NCI-H2227 treated with DMSO at 0.1 percent for 48 hours (cell line): Measurements from ENCODE around the gene ADCY2.

ENCODE experiments used
- DNase-seq: peaks from one replicate; lab custom pipeline; 2025; lab: John Stamatoyannopoulos, UW

Gene ADCY2

GRCh38 chr5:7503564-7503963, 107.6 kb downstream of the ADCY2 start:
- no peak for DNase-seq

- DNase-seq = no peak
Measured at GRCh38 chr5:7515284-7515914, 119.5 kb downstream of the ADCY2 start.

DNA sequence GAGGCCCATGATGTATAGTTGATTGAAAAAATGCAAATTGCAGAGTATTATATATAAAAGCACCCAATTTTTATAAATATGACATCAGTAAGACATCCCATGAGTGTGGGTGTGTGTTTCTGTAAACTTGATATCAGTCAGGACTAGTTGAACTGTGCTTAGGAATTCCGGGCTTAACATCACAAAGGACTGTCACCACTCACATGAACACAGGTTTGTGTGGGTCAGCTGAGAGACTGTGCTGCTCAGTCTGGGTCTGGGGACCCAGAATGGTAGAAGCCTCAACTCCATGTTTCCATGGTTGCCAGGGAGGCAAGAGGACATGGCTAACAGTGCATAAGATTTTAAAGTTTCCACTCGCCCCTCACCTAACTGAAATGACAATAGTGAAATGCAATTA, 120.3 kb downstream of the ADCY2 start:
- DNase-seq = no peak

GRCh38 chr5:7517006-7517405, 121.1 kb downstream of the ADCY2 start:
- DNase-seq = no peak

GRCh38 chr5:7518947-7519560, 123.1 kb downstream of the ADCY2 start:
- no peak for DNase-seq

DNA sequence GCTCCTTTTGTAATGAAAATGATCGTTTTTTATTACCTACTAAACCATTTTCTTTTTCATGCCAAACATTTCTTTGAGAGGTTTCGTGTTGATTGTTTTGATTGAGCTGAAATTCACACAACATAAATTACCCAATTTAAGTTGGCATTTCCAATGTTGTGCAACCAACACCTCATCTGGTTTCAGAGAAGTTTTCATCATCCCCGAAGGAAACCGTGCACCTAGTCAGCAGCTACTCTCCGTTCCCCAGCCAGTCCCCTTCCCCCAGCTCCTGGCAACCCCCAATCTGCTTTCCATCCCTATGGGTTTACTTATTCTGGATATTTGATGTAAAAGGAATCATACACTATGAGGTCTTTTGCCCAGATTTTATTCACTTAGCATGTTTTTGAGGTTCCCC, 123.6 kb downstream of the ADCY2 start:
- DNase-seq = no peak

DNA sequence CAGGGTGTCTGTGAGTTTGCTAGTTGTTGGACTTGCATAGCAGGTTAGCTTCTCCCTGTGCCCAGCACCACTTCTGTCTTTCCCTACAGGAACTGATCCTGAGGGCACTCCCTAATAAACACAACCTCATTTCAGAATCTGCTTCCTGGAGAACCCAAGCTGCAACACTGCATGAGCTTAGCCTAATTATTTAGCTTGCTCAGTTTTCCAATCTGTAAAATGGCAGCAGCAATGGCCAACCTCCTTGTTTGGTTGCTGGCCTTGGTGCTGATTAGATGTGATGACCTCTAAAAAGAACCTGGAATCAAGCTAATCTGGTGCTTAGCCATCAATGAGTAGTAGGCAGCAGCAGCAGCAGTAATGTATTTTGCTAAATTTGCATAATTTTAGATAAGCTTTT, 133.9 kb downstream of the ADCY2 start:
- DNase-seq = no peak

- no peak for DNase-seq
Measured at GRCh38 chr5:7533941-7534340, 138.0 kb downstream of the ADCY2 start.

GRCh38 chr5:7534505-7534904, 138.6 kb downstream of the ADCY2 start:
- DNase-seq = no peak

DNA sequence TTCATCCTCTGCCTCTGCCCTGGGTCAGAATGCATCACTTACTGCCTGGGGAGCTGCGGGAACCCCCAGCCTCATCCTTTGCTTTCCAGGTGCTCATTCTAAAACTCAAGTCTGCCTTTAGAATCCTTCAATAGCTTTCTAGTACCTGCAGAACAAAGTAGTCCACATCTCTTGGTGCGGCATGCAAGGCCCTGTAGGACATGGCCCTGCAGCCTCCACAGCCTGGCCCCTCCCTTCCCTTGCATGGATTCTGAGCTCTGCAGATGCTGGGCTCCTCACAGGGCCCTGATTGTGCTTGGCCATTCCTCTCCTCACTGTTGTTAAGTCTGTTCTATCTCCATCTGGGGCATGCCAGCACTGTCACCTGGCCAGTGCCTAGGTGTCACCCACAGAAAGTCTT, 141.6 kb downstream of the ADCY2 start:
- DNase-seq = no peak

GRCh38 chr5:7539571-7539970, 143.6 kb downstream of the ADCY2 start:
- DNase-seq = no peak

GRCh38 chr5:7540736-7541485, 145.0 kb downstream of the ADCY2 start:
- DNase-seq = no peak

GRCh38 chr5:7541898-7542297, 146.0 kb downstream of the ADCY2 start:
- no peak for DNase-seq

DNA sequence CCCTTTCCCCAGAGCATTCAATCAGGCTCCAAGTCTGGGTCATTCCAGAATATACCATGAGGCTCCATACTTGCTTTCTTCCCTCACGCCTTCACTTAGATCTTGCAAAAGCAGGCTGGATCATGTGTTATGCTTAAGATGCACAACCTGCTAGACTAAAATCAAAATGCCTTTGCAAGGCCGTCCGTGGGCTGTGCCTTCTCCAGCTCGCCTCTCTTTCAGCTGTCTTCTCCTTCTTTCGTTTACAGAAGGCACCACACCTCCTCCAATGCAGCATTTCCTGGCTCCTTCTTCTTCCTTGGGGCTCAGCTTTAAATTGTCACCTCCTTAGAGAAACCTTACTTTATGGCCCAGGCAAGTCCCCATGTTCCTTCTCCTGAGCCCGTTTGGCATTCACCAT, 150.6 kb downstream of the ADCY2 start:
- DNase-seq = no peak

- DNase-seq = no peak
Measured at GRCh38 chr5:7548596-7548995, 152.7 kb downstream of the ADCY2 start.

- DNase-seq = no peak
Measured at GRCh38 chr5:7565559-7565958, 169.6 kb downstream of the ADCY2 start.

GRCh38 chr5:7576023-7576715, 180.2 kb downstream of the ADCY2 start:
- no peak for DNase-seq

DNA sequence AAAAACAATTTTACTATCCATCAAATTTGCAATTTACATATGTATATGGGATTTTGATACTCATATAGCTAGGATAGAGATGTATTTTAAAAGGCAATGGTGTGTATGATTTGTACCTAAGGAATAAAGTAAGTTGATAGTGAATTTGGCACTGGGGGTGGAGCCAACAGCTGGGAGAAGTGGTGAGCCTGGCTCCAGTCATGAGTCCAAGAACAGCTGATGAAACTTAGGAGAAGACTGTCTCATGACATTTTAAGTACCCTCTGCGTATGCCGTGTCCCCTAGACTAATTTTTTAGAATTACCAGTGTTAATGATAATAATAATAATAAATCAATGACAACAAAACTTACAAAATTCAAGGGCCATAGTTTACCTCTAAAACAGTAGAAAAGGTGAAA, 181.4 kb downstream of the ADCY2 start:
- no peak for DNase-seq

DNA sequence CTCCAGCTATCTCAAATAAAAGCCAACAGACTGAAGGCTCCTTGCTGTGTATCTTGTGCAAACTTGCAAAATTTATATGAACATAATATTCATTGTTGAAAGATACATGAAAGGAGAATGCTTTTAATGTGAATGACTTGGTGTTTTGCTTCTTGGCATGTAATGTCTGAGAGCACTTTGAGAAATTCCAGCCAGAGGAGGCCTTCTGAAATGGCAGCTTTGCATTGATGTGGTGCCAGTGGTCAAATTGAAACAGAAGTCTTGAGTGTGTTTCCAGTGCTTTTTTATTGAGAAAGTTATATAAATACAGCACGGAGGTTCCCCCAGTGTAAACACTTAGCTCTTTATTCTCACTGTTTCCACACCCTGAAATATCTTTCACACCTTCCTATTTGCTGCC, 182.1 kb downstream of the ADCY2 start:
- no peak for DNase-seq

DNA sequence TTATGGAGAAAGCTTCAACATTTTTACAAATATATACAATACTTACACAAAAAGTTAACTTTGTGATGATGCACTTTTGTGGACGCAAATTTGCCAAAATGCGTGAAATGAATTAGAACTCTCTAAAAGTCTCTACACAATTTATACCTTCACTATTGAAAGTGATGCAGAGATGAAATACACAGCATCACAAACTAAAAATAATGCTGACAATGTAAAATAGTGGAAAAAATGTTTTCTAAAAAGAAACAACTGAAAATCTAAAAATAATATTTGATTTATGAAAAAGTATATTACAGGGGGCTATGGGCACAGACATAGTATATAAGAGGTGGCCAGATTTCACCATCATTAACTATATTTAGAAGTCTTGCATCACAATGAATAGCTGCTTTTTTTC, 188.8 kb downstream of the ADCY2 start:
- no peak for DNase-seq

DNA sequence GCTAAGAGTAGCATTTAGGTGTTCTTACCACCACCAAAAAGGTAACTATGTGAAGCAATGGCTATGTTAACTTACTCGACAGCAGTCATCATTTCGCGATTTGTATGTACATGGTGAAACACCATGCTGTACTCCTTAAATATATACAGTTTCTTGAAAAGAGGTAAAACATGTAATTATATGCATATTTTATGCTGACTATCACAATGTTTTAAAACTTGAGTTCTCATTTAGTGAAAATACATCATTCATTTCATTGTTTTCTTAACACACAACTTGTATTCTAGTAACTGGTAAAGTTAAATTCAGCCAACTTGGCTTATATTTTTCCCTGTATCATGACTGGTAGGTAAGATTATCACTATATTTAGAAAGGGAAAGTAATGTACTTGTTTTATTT, 189.9 kb downstream of the ADCY2 start:
- DNase-seq = no peak

DNA sequence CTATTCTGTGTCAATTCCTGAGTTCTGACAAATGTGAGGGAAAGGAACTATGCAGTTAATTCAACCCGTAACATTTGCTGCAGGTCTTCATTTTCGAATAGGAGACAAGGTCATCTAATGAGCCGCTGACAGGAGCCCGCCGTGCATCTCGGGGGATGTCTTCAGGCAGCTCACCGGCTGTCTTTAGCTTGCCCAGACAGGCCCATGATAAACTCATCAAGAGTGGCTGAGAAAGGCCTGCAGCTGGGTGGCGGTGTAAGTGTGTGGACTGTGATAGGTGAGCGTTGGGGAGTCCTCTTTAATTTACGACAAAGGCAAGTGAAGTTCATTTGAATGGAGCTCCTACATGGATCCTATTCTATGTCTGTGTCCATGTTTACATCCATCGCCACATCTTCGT, 190.5 kb downstream of the ADCY2 start:
- DNase-seq = no peak

DNA sequence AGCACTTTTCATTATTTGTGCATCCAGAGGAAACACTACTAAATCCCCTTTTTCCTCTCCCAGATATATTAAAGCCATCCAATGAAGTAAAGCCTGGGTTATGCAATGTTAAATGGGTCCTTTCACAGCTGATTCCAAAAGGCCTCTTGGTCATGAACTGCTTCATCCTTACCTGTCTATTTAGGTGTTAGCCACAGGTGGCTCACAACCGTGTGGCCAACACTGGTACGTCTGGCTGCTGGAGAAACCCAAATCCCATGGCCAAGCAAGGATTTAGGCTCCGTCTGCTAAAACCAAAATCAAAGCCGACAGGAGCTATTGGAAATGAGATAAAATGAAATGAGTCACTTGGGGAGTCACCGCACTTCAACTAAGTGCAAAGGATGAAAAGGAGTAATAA, 193.9 kb downstream of the ADCY2 start:
- no peak for DNase-seq
